Choroid plexus epithelial cell (primary cell): Measurements from ENCODE around the gene MARVELD3.
"Not testable (repeated sequence)": the region's sequence is repeated elsewhere in the genome, so short reads cannot be mapped to it uniquely, and the experiment has no call there.

Experiments used
- DNase-seq: peaks from one replicate; pipeline ENCODE4 v3.0.0-alpha.2; 2010; ENCODE audit warnings: low read depth
- H3K4me3 ChIP-seq: 2 replicates; pipeline ENCODE4 v1.5.1; 2011; ENCODE audit warnings: low read depth, mild to moderate bottlenecking, control low read depth, low read length, moderate library complexity
- TF ChIP-seq, protein P1 (sequence below): conservative IDR thresholded peaks from 2 replicates; pipeline ENCODE4 v1.5.1; 2011; ENCODE audit warnings: low read depth, mild to moderate bottlenecking, control low read depth, inconsistent platforms, low read length, moderate library complexity

MARVELD3 gene

GRCh38 chr16:71610447-71610846 lies 15.5 kb upstream of the MARVELD3 start:
- TF ChIP-seq, protein P1, sequence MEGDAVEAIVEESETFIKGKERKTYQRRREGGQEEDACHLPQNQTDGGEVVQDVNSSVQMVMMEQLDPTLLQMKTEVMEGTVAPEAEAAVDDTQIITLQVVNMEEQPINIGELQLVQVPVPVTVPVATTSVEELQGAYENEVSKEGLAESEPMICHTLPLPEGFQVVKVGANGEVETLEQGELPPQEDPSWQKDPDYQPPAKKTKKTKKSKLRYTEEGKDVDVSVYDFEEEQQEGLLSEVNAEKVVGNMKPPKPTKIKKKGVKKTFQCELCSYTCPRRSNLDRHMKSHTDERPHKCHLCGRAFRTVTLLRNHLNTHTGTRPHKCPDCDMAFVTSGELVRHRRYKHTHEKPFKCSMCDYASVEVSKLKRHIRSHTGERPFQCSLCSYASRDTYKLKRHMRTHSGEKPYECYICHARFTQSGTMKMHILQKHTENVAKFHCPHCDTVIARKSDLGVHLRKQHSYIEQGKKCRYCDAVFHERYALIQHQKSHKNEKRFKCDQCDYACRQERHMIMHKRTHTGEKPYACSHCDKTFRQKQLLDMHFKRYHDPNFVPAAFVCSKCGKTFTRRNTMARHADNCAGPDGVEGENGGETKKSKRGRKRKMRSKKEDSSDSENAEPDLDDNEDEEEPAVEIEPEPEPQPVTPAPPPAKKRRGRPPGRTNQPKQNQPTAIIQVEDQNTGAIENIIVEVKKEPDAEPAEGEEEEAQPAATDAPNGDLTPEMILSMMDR, result no peak
- no peak for DNase-seq
- no peak overlapping the region for H3K4me3 ChIP-seq

GRCh38 chr16:71610936-71611871 lies 14.8 kb upstream of the MARVELD3 start:
- H3K4me3 ChIP-seq, result no peak overlapping the region
- TF ChIP-seq, protein P1, result peak; percentile 96
- peak; percentile 74 for DNase-seq

DNA sequence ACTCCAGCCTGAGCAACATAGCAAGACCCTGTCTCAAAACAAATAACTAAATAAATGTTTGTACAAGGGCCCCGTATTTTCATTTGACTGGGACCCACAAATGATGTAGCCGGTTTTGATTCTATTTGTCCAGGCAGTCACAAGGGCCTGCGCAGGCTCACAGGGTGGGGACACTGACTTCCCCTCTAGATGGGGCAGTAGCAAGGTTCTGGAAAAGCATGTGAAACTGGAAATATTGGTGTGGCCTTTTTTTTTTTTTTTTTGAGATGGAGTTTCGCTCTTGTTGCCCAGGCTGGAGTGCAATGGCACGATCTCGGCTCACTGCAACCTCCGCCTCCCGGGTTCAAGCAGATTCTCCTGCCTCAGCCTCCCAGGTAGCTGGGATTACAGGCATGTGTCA lies 11.0 kb upstream of the MARVELD3 start:
- not testable (repeated sequence) for DNase-seq, H3K4me3 ChIP-seq

GRCh38 chr16:71618429-71618828 lies 7.6 kb upstream of the MARVELD3 start:
- no peak overlapping the region for H3K4me3 ChIP-seq
- TF ChIP-seq, protein P1, result no peak
- DNase-seq, result no peak

DNA sequence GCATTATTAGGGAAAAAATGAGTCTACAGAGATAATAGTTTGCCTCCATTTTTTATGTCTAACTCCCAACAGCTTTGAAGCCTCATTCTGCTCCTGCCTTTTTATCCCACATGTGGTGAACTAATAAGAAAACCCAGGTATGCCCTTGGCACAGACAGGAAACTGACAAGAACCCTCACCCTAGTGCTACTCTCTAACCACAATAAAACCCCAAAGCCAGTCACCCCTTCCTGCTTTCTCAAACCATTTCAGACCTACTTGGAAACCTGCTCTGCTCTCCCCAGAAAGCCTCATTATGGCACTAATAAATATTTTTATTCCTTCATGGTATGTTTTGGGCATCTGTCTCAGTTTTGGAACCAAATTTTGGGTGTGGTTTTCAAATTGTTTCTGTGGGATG lies 3.9 kb upstream of the MARVELD3 start:
- no peak for DNase-seq
- H3K4me3 ChIP-seq, result no peak overlapping the region
- TF ChIP-seq, protein P1, result no peak

- H3K4me3 ChIP-seq, result no peak overlapping the region
- TF ChIP-seq, protein P1, result no peak
- no peak for DNase-seq
Observed at GRCh38 chr16:71623597-71623996, 2.4 kb upstream of the MARVELD3 start.

DNA sequence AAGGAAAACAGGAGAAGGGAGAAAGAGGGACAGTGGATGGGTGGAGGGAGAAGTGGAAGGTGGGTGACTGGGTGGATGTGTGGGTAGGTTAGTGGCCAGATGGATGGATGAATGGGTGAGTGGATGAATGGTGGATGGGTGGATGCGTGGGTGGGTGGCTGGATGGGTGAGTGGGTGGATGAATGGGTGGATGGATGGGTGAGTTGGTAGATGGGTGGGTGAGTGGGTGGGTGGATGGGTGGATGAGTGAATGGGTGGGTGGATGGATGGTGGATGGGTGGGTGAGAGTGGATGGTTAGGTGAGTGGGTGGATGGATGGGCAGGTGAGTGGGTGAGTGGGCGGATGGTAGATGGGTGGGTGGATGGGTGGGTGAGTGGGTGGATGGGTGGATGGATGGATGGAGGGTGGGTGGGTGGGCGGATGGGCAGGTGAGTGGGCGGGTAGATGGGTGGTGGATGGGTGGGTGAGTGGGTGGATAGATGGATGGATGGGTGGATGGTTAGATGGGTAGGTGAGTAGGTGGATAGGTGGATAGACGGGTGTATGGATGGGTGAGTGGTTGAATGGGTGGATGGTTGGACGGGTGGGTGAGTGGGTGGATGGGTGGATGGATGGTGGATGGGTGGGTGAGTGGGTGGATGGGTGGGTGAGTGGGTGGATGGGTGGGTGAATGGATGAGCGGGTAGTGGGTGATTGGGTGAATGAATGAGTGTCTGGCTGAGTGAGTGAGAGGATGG lies 702 bp upstream of the MARVELD3 start:
- no peak overlapping the region for H3K4me3 ChIP-seq
- no peak for DNase-seq
- TF ChIP-seq, protein P1, result no peak
